ENCODE results near the gene ZNF568.

GRCh38 chr19:36918090-36918489, 2.0 kb downstream of the ZNF568 start:
- TF ChIP-seq CTCF (IDR thresholded peaks at IDR 0.05) (no peak), POLR2A (IDR thresholded peaks at IDR 0.05) (no peak)
